SU-DHL-6 (cell line): Measurements from ENCODE around the gene TRIM23.

Experiments used
- H2AFZ ChIP-seq: fragments of 200-600 bp; sonication (generic); 2 replicates; pipeline ENCODE4 v1.6.1; 2014; ENCODE audit warnings: low read depth, mild to moderate bottlenecking, moderate library complexity, mixed read lengths, antibody characterized with exemption, low read length; ENCODE audit not compliant: severe bottlenecking
- H3F3A ChIP-seq: fragments of 200-600 bp; shearing (Covaris generic); 2 replicates; pipeline ENCODE4 v1.6.0; 2016; ENCODE audit warnings: antibody characterized with exemption, mild to moderate bottlenecking; ENCODE audit not compliant: insufficient read depth
- H3K27ac ChIP-seq: fragments of 200-600 bp; sonication (generic); 2 replicates; pipeline ENCODE4 v1.5.1; 2016; ENCODE audit warnings: low read depth, mild to moderate bottlenecking, low read length, moderate library complexity, mixed read lengths
- H3K27me3 ChIP-seq: fragments of 200-600 bp; sonication (generic), shearing (Covaris generic); 2 replicates; pipeline ENCODE4 v1.6.0; 2014; ENCODE audit warnings: mild to moderate bottlenecking, low read length
- H3K36me3 ChIP-seq: fragments of 200-600 bp; sonication (generic); 2 replicates; pipeline ENCODE4 v1.6.1; 2014; ENCODE audit warnings: mild to moderate bottlenecking, low read length, mixed read lengths
- H3K4me2 ChIP-seq: fragments of 300-600, 200-600 bp; shearing (Covaris generic), sonication (generic); 2 replicates; pipeline ENCODE4 v1.6.0; 2014; ENCODE audit warnings: low read length, low read depth, mild to moderate bottlenecking; ENCODE audit not compliant: poor library complexity, severe bottlenecking
- H3K4me3 ChIP-seq: fragments of 200-600 bp; sonication (generic); 2 replicates; pipeline ENCODE4 v1.5.1; 2014; ENCODE audit warnings: antibody characterized with exemption, low read length, mild to moderate bottlenecking, mixed read lengths; ENCODE audit not compliant: insufficient read depth, poor library complexity, severe bottlenecking
- H3K79me2 ChIP-seq: fragments of 200-600 bp; sonication (generic); 2 replicates; pipeline ENCODE4 v1.6.1; 2014; ENCODE audit warnings: mild to moderate bottlenecking, low read length, moderate library complexity; ENCODE audit not compliant: insufficient read depth
- H3K9ac ChIP-seq: fragments of 200-600 bp; sonication (generic); 2 replicates; pipeline ENCODE4 v1.7.0; 2014; ENCODE audit warnings: mild to moderate bottlenecking, low read length
- H3K9me2 ChIP-seq: fragments of 200-600 bp; sonication (generic); replicated peaks from 2 replicates; pipeline ENCODE4 v1.6.1; 2014; ENCODE audit warnings: low read length; ENCODE audit not compliant: insufficient read depth
- H3K9me3 ChIP-seq: fragments of 200-600 bp; sonication (generic); 2 replicates; pipeline ENCODE4 v1.6.1; 2014; ENCODE audit warnings: low read length, mixed read lengths; ENCODE audit not compliant: insufficient read depth
- H4K20me1 ChIP-seq: fragments of 200-600 bp; sonication (generic); 2 replicates; pipeline ENCODE4 v1.6.1; 2014; ENCODE audit warnings: low read depth, mild to moderate bottlenecking, antibody characterized with exemption, low read length, moderate library complexity, mixed read lengths
- CTCF ChIP-seq: fragments of 200-600 bp; sonication (generic); IDR thresholded peaks from one replicate; pipeline ENCODE4 v1.5.1; 2017; ENCODE audit warnings: antibody characterized with exemption, mild to moderate bottlenecking, low read length, moderate library complexity; ENCODE audit not compliant: insufficient read depth, poor library complexity, severe bottlenecking
- EZH2phosphoT487 ChIP-seq: fragments of 200-600 bp; sonication (generic), shearing (Covaris generic); conservative IDR thresholded peaks from 2 replicates; pipeline ENCODE4 v1.6.1; 2018; ENCODE audit warnings: mild to moderate bottlenecking, antibody characterized with exemption, low read length, moderate library complexity, mixed read lengths

The TRIM23 gene

GRCh38 chr5:65647941-65648340 lies 23.8 kb upstream of the TRIM23 start:
- H3K27me3 ChIP-seq: no peaks in the 10 kb centered on the region
- no peaks in the 10 kb centered on the region; the same call in 1 of the 2 replicates for H3F3A ChIP-seq
- no peaks in the 10 kb centered on the region for H3K36me3 ChIP-seq
- H3K9ac ChIP-seq: no peak overlapping the region
- no peaks in the 10 kb centered on the region for H3K9me2 ChIP-seq
- no peaks in the 10 kb centered on the region for H4K20me1 ChIP-seq
- TF ChIP-seq CTCF: no peak
- no peak for TF ChIP-seq EZH2phosphoT487
- H3K79me2 ChIP-seq: no peaks in the 10 kb centered on the region
- no peak overlapping the region for H3K4me3 ChIP-seq
- H2AFZ ChIP-seq: no peak overlapping the region
- no peaks in the 10 kb centered on the region for H3K9me3 ChIP-seq
- H3K27ac ChIP-seq: no peak overlapping the region
- no peak overlapping the region for H3K4me2 ChIP-seq

- no peak overlapping the region for H3K27ac ChIP-seq
- no peak overlapping the region for H3K9ac ChIP-seq
- H3K4me2 ChIP-seq: no peak overlapping the region
- no peaks in the 10 kb centered on the region for H3K9me2 ChIP-seq
- no peak overlapping the region for H3K4me3 ChIP-seq
- no peak overlapping the region for H2AFZ ChIP-seq
- no peaks in the 10 kb centered on the region for H3F3A ChIP-seq
- H3K79me2 ChIP-seq: no peaks in the 10 kb centered on the region
- H3K36me3 ChIP-seq: 0 out of 2 replicates have a peak, but pooled peaks cover 2% of the 10 kb centered on the region
- no peaks in the 10 kb centered on the region for H3K27me3 ChIP-seq
- no peaks in the 10 kb centered on the region for H3K9me3 ChIP-seq
- no peak for TF ChIP-seq CTCF
- no peak for TF ChIP-seq EZH2phosphoT487
- H4K20me1 ChIP-seq: no peaks in the 10 kb centered on the region
Measured at GRCh38 chr5:65646938-65647337, 22.8 kb upstream of the TRIM23 start.

GRCh38 chr5:65640240-65640639 lies 16.1 kb upstream of the TRIM23 start:
- H3K27me3 ChIP-seq: no peaks in the 10 kb centered on the region
- TF ChIP-seq CTCF (no peak), EZH2phosphoT487 (no peak)
- no peaks in the 10 kb centered on the region; the same call in 1 of the 2 replicates for H3K79me2 ChIP-seq
- no peak overlapping the region for H3K4me2 ChIP-seq
- no peaks in the 10 kb centered on the region for H3K9me3 ChIP-seq
- no peak overlapping the region for H3K27ac ChIP-seq
- no peak overlapping the region for H2AFZ ChIP-seq
- H4K20me1 ChIP-seq: no peaks in the 10 kb centered on the region
- H3K9me2 ChIP-seq: no peaks in the 10 kb centered on the region
- no peak overlapping the region for H3K9ac ChIP-seq
- H3K36me3 ChIP-seq: peaks cover 18% of the 10 kb centered on the region
- H3F3A ChIP-seq: no peaks in the 10 kb centered on the region
- H3K4me3 ChIP-seq: no peak overlapping the region
